ENCODE data around the gene CDHR2.

The CDHR2 gene

DNA sequence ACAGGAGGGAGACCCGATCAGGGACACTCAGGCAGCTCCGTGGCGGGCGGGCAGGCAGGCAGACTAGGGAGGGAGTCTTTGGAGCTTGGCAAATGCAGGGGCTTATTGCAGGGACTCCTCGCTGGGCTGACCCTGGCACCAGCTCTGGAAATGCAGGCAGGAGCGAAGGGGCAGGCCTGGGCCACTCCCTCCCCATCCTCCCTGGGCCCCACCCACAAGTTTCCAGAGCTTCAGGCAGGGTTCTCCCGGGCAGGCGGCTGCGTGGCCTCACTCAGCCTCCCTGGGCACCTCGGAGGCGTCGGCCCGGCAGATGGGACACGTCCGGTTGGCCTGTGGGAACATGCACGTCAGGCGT, 20.4 kb upstream of the CDHR2 start:
- TF ChIP-seq, protein P1, sequence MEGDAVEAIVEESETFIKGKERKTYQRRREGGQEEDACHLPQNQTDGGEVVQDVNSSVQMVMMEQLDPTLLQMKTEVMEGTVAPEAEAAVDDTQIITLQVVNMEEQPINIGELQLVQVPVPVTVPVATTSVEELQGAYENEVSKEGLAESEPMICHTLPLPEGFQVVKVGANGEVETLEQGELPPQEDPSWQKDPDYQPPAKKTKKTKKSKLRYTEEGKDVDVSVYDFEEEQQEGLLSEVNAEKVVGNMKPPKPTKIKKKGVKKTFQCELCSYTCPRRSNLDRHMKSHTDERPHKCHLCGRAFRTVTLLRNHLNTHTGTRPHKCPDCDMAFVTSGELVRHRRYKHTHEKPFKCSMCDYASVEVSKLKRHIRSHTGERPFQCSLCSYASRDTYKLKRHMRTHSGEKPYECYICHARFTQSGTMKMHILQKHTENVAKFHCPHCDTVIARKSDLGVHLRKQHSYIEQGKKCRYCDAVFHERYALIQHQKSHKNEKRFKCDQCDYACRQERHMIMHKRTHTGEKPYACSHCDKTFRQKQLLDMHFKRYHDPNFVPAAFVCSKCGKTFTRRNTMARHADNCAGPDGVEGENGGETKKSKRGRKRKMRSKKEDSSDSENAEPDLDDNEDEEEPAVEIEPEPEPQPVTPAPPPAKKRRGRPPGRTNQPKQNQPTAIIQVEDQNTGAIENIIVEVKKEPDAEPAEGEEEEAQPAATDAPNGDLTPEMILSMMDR (IDR thresholded peaks at IDR 0.05; ENCODE audit: low read depth, low read length) = no peak
- DNase-seq (ENCODE audit: extremely low read depth, low read depth) = no peak

DNA sequence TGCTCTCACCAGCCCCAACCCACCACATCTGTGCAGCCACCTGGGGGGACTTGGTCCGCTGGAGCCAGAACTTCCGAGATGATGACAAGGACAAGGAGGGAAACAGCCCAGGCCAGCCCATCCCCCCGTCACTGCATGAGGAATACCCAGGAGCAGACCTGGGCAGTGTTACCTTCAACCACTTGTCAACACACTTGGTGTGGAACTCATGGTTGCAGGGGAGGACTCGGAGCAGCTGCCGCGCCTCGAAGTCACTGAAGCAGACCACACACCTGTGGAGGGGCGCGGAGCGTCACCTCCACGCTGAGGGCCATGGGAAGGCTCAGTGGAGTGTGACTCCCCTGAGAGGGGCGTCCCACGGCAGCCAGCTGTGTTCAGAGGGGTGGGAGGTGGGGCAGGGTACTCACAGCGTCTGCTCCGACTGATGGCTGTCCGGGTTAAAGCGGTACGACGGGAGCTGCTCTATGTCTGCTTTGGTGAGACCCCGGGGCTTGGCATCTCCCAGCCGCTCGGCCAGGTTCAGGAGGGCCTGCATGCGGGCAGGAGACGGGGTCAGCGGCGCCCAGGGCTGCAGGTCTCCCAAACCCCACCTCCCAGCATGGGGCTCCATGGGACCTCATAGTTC, 19.9 kb upstream of the CDHR2 start:
- DNase-seq (ENCODE audit: extremely low read depth, low read depth) = no peak
- TF ChIP-seq, protein P1 (IDR thresholded peaks at IDR 0.05; ENCODE audit: low read depth, low read length) = no peak

DNA sequence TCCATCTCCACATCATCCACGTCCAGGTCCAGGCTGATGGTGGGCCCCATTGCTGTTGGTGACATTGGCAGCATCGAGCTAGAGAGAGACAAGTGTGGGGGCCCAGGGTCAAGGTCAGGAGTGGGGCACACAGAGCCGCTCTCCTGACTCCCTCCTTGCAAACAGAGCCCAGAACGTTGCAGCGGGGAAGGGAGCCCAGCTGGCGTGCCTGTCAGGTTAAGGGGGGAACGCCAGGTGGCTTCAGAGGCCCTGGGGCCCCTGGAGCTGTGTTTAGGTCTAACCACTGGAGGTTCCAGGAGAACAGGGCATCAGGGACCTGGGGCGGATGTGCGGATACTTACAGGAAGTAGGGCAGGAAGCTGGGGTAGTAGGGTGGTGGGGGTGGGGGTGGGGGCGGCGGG, 19.4 kb upstream of the CDHR2 start:
- DNase-seq (ENCODE audit: extremely low read depth, low read depth) = no peak
- TF ChIP-seq, protein P1 (IDR thresholded peaks at IDR 0.05; ENCODE audit: low read depth, low read length) = no peak

DNA sequence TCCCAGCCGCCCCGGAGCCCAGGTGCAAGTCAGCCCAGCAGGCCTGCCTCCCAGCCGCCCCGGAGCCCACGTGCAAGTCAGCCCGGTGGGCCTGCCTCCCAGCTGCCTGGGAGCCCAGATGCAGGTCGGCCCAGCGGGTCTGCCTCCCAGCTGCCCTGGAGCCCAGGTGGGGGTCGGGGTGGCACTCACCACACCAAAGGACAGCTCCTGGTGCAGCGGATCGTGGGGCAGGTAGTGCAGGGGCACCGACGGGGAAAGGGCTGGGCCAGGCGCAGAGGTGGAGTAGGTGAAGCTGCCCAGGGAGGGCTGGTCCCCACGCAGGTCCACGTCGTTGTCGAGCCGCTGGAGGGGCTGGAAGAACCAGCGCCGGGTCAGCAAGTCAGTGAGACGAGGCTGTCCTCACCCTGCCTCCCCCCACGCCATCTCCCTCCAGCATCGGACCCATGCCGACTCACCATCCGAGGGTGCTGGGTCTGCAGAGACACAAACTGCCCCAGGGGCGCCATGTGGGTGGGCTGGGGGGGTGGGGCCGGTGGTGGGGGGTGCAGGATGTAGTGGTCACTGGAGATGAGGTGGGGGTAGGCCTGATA, 18.7 kb upstream of the CDHR2 start:
- TF ChIP-seq, protein P1 (IDR thresholded peaks at IDR 0.05; ENCODE audit: low read depth, low read length) = no peak
- no peak for DNase-seq (ENCODE audit: extremely low read depth, low read depth)

DNA sequence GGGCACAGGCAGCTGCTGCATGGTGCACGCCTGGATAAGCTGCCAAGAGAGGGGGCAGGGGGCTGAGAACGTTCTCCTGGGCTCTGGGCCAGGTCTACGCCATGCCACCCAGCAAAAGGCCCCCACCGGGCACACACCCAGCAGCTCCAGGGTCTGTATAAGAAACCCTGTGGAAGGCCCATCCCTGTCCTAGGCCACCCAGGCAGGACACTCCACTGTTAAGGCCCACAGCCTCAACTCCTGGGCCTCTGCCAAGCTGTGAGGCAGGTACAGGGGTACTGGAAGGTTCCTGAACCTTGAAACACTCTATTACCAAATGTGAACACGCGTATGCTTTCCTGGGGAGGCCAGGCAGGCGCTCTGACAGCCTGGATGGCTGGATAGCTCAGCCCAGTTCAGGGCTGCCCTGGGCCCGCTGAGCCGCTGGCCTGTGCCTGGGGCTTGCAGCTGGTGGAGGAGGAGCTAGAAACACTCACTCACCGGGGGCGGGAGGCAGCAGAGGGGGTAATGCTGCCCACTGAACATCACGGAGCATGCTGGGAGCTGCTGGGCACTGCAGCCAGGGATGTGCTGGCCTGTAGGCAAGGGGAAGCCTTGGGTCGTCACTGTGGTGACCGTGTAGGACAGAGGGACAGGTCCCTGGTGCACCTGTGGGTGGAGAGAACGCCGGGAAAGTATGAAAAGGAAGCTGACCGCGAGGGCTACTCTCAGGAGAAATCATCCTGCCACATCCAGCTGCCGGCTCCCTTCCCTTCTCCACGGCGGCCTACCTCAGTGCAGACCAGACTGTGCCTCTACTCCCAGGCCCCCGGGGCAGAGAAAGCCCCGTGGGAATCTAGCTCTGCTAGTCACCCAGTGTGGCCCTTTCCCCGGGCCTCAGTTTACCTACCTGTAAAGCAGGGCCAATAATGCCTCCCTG, 17.9 kb upstream of the CDHR2 start:
- TF ChIP-seq, protein P1 (IDR thresholded peaks at IDR 0.05; ENCODE audit: low read depth, low read length) = no peak

DNA sequence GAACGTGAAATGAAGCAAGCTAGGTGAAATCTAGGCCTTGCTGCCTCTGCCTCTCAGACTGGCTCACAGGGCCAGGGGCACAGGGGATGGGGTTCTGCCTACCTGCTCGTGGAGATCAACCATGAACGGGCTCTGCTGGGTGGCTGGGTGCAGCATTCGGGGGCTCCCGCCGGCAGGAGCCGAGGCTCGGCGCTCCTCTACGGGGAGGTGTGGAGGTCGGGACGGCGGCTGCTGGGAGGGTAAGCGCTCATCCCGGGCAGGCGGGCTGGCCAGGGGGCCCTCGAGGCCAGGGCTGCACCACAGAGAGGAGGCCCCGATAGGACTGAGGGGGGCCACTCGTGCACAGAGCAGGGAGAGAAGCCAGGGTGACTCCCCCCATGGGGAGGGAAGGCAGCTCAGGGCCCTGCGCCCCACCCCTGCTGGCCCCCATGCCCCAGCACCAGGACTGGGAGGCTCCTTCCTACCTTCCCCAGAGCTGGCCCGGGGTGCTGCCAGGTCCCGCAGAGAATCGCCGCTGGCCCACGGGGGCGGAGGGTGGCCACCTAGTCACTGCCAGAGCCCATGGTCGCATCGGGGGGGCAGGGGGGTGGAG, 17.1 kb upstream of the CDHR2 start:
- TF ChIP-seq, protein P1 (IDR thresholded peaks at IDR 0.05; ENCODE audit: low read depth, low read length) = no peak
- no peak for DNase-seq (ENCODE audit: extremely low read depth, low read depth)

More for the DNA sequence above, 17.9 kb upstream of the CDHR2 start:
- DNase-seq (ENCODE audit: extremely low read depth, low read depth) = no peak
